OCI-LY1 (cell line): ENCODE measurements around the gene CBFA2T2.

ENCODE experiments used
- H2AFZ ChIP-seq: fragments of 200-600 bp; sonication (generic), shearing (Covaris generic); 2 replicates; pipeline ENCODE4 v1.6.0; 2014; ENCODE audit warnings: antibody characterized with exemption, mild to moderate bottlenecking, low read length
- H3F3A ChIP-seq: fragments of 200-600 bp; sonication (generic), shearing (Covaris generic); 2 replicates; pipeline ENCODE4 v1.6.0; 2014; ENCODE audit warnings: mild to moderate bottlenecking, antibody characterized with exemption, low read length, moderate library complexity; ENCODE audit not compliant: insufficient read depth
- H3K27ac ChIP-seq: fragments of 200-600 bp; sonication (generic); 2 replicates; pipeline ENCODE4 v1.5.1; 2014; ENCODE audit warnings: low read length, mixed run types, mild to moderate bottlenecking, low read depth; ENCODE audit not compliant: poor library complexity, severe bottlenecking
- H3K27me3 ChIP-seq: fragments of 200-600 bp; sonication (generic); 2 replicates; pipeline ENCODE4 v1.6.0; 2014; ENCODE audit warnings: antibody characterized with exemption, mild to moderate bottlenecking, low read length, moderate library complexity; ENCODE audit not compliant: insufficient read depth
- H3K36me3 ChIP-seq: fragments of 200-600 bp; sonication (generic); 2 replicates; pipeline ENCODE4 v1.6.1; 2014; ENCODE audit warnings: mild to moderate bottlenecking, antibody characterized with exemption, low read length, moderate library complexity, mixed read lengths; ENCODE audit not compliant: insufficient read depth
- H3K4me1 ChIP-seq: fragments of 200-600 bp; sonication (generic); 2 replicates; pipeline ENCODE4 v1.5.1; 2014; ENCODE audit warnings: mild to moderate bottlenecking, low read length, moderate library complexity; ENCODE audit not compliant: insufficient read depth, severe bottlenecking
- H3K4me2 ChIP-seq: fragments of 200-600 bp; sonication (generic), shearing (Covaris generic); 2 replicates; pipeline ENCODE4 v1.6.1; 2014; ENCODE audit warnings: low read length
- H3K4me3 ChIP-seq: fragments of 200-600 bp; sonication (generic); 2 replicates; pipeline ENCODE4 v1.5.1; 2014; ENCODE audit warnings: low read length, low read depth, mild to moderate bottlenecking, mixed read lengths; ENCODE audit not compliant: poor library complexity, severe bottlenecking
- H3K79me2 ChIP-seq: fragments of 200-600 bp; shearing (Covaris generic); 2 replicates; pipeline ENCODE4 v1.6.1; 2016; ENCODE audit warnings: mixed run types, low read length, mixed read lengths; ENCODE audit not compliant: insufficient read depth
- H3K9ac ChIP-seq: fragments of 200-600 bp; sonication (generic), shearing (Covaris generic); 2 replicates; pipeline ENCODE4 v1.6.1; 2014; ENCODE audit warnings: mild to moderate bottlenecking, low read length, mixed read lengths
- H3K9me2 ChIP-seq: fragments of 200-600 bp; sonication (generic), shearing (Covaris generic); 2 replicates; pipeline ENCODE4 v1.6.1; 2014; ENCODE audit warnings: low read depth, mild to moderate bottlenecking, low read length, mixed read lengths
- H3K9me3 ChIP-seq: fragments of 200-600 bp; shearing (Covaris generic); 2 replicates; pipeline ENCODE4 v1.6.1; 2014; ENCODE audit warnings: low read length, mixed read lengths
- H4K20me1 ChIP-seq: fragments of 200-600 bp; sonication (generic), shearing (Covaris generic); 2 replicates; pipeline ENCODE4 v1.6.0; 2016; ENCODE audit warnings: mild to moderate bottlenecking, low read length; ENCODE audit not compliant: insufficient read depth
- EZH2 ChIP-seq: fragments of 200-600 bp; sonication (generic), shearing (Covaris generic); IDR thresholded peaks from 2 replicates; pipeline ENCODE4 v1.8.0; 2017; ENCODE audit warnings: borderline replicate concordance, mixed run types, mild to moderate bottlenecking, antibody characterized with exemption, low read length, moderate library complexity, mixed read lengths
- TF ChIP-seq, protein P1 (sequence below): fragments of 200-600 bp; sonication (generic), shearing (Covaris generic); IDR thresholded peaks from 2 replicates; pipeline ENCODE4 v1.5.1; 2017; ENCODE audit warnings: mild to moderate bottlenecking, antibody characterized with exemption, low read length, moderate library complexity, mixed read lengths

Gene CBFA2T2

DNA sequence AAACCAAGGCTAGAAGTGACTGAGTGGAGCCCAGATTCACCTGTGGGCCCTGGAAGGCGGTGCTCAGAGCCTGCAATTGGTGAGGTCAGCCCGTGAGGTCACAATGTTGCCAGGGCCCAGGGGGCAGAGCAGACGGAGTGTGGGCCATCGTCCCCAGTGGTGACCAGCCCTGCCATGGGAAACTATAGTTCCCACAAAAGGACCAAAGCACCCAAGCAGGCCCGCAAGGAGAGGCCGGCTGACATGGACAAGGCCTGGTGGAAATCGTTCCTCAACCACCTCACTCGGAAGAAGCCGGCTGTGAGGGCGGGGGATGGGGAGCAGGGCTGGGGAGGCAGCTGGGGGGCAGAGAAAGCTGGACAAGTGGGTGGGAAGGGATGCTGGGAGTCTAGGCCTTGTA lies 172.3 kb downstream of the CBFA2T2 start, which contains the start of gene C20orf144:
Gene C20orf144, plus strand, starts transcription at position 156 of the 400 bp plus-strand sequence. Its CDS starts 19 bp downstream, at position 175.
- Histone ChIP-seq H3K36me3 (peaks cover 49% of the 10 kb centered on the region), H3K79me2 (no peaks in the 10 kb centered on the region), H3K9me3 (no peaks in the 10 kb centered on the region), H3K9ac (peak within 1 kb of the TSS; percentile 86), H3K4me1 (peaks cover 53% of the 10 kb centered on the region), H3K4me2 (peak within 1 kb of the TSS; percentile 85), H3K9me2 (no peaks in the 10 kb centered on the region), H3K27me3 (no peaks in the 10 kb centered on the region), H3K4me3 (peak within 1 kb of the TSS; percentile 70), H3K27ac (peak within 1 kb of the TSS; percentile 65), H4K20me1 (no peaks in the 10 kb centered on the region), H2AFZ (no peak within 1 kb of the TSS), H3F3A (no peaks in the 10 kb centered on the region)
- TF ChIP-seq EZH2, result no peak
- TF ChIP-seq, protein P1, sequence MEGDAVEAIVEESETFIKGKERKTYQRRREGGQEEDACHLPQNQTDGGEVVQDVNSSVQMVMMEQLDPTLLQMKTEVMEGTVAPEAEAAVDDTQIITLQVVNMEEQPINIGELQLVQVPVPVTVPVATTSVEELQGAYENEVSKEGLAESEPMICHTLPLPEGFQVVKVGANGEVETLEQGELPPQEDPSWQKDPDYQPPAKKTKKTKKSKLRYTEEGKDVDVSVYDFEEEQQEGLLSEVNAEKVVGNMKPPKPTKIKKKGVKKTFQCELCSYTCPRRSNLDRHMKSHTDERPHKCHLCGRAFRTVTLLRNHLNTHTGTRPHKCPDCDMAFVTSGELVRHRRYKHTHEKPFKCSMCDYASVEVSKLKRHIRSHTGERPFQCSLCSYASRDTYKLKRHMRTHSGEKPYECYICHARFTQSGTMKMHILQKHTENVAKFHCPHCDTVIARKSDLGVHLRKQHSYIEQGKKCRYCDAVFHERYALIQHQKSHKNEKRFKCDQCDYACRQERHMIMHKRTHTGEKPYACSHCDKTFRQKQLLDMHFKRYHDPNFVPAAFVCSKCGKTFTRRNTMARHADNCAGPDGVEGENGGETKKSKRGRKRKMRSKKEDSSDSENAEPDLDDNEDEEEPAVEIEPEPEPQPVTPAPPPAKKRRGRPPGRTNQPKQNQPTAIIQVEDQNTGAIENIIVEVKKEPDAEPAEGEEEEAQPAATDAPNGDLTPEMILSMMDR, result no peak

DNA sequence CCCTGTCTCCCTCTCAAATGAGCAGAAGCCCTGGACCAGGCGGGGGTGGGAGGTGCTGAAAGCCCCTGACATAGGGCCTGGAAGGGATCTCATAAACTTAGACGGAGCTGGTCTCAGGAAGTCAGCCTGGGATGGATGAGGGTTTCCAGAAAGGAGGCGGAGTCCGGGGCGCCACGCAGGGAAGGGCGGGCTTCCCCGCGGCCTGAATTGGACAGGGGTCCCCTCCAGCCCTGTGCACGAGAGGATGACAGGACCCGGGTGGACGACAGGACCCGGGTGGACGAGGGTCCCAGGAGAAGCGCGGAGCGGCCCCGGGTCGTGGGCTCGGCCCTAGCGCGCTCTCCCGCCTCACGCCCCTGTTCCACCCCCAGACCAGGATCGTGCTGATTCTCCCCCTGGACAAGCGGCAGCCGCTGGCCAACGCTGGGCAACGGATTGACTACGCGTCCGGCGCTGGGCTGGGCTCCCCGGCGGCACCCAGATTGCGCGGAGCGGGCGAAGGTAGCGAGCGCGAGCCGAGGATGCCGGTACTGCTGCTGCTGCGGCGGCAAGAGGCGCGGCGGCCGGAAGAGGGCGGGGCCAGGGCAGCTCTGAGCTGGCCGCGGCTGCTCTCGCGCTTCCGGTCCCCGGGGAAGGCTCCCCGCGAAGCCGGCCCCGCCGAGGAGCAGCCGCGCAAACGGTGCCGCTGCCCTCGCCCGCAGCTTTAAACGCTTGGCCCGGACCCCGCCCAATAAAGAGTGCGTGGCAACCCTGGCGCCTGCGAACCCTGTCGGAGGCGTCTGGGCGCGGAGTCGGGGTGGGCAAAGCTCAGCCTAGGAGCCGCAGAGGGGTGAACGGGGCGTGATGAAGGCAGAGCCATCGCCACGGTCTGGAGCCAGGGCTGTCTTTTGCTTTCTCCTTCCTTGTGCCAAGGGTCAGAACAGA lies 173.5 kb downstream of the CBFA2T2 start:
- Histone ChIP-seq H2AFZ (no peak overlapping the region), H3K9me3 (no peaks in the 10 kb centered on the region), H3K9ac (peak overlapping the region; percentile 86), H3K4me2 (peak overlapping the region; percentile 85), H3K9me2 (no peaks in the 10 kb centered on the region), H3K4me1 (peaks cover 65% of the 10 kb centered on the region), H3K4me3 (peak overlapping the region; percentile 70), H3F3A (no peaks in the 10 kb centered on the region), H4K20me1 (no peaks in the 10 kb centered on the region), H3K27me3 (no peaks in the 10 kb centered on the region), H3K79me2 (no peaks in the 10 kb centered on the region), H3K27ac (peak overlapping the region; percentile 79), H3K36me3 (peaks cover 48% of the 10 kb centered on the region)
- TF ChIP-seq EZH2, result no peak
- TF ChIP-seq, protein P1, result no peak

DNA sequence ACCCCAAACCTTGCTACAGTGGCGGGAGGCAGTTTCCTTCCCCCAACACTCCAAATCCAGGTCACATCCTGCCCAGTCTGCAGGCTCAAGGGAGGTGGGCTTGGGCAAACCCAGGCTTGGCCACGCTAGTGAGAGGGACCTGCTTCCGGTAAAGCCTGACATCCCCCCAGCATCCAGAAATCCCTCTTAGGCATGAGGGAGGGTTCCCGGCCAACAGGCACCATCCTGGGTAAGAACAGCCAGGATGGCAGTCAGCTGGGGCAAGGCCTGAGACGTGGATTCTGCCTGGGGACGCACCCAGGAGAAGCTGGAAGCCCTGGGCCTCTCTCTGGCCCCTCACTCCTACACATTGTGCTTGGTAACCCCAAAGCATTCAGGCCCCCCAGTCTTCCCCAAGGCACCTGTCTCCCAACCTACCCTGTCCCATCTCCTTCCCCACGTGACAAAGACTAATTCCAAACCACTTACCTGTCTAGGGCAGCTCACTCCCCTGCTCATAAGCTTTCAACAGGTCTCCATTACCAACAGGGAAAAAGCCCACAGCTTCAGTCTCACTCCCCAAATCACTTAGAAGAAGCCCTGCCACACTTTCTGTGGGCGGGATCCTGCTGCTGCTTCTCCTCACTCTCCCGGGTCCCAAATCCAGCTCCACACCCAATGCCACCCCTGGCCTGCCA lies 174.3 kb downstream of the CBFA2T2 start:
- no peaks in the 10 kb centered on the region for H3K9me3 ChIP-seq
- H3K27ac ChIP-seq, result peak overlapping the region; percentile 79
- TF ChIP-seq, protein P1, result no peak
- TF ChIP-seq EZH2, result no peak
- peak overlapping the region; percentile 85 for H3K4me2 ChIP-seq
- peaks cover 73% of the 10 kb centered on the region for H3K4me1 ChIP-seq
- H3K27me3 ChIP-seq, result no peaks in the 10 kb centered on the region
- H3K36me3 ChIP-seq, result peaks cover 48% of the 10 kb centered on the region
- H4K20me1 ChIP-seq, result no peaks in the 10 kb centered on the region
- H3K79me2 ChIP-seq, result no peaks in the 10 kb centered on the region
- no peaks in the 10 kb centered on the region for H3K9me2 ChIP-seq
- peak overlapping the region; percentile 70 for H3K4me3 ChIP-seq
- no peaks in the 10 kb centered on the region for H3F3A ChIP-seq
- no peak overlapping the region for H2AFZ ChIP-seq
- H3K9ac ChIP-seq, result peak overlapping the region; percentile 86
